Left ventricle myocardium inferior (tissue), 1 donor: ENCODE results near the gene ATF1. TPM values are rescaled to one million over a fixed set of nuclear protein-coding genes. Genes with fewer than 3 reads are reported as not detected.
"Not testable (repeated sequence)": the region's sequence is repeated elsewhere in the genome, so short reads cannot be mapped to it uniquely, and the experiment has no call there.

Source experiments
- DNase-seq: peaks from one replicate; pipeline ENCODE4 v3.0.0-alpha.2; 2020
- H3K27ac ChIP-seq: fragments of 200-600 bp; replicated peaks from 2 replicates; pipeline ENCODE4 v1.8.0; 2021
- H3K27me3 ChIP-seq: fragments of 200-600 bp; 2 replicates; pipeline ENCODE4 v1.8.0; 2021; ENCODE audit warnings: low read depth
- H3K36me3 ChIP-seq: fragments of 200-600 bp; 2 replicates; pipeline ENCODE4 v1.8.0; 2021
- H3K4me1 ChIP-seq: fragments of 200-600 bp; 2 replicates; pipeline ENCODE4 v1.8.0; 2021
- H3K4me3 ChIP-seq: fragments of 200-600 bp; 2 replicates; pipeline ENCODE4 v1.8.0; 2021; ENCODE audit warnings: mild to moderate bottlenecking, moderate library complexity
- H3K9me3 ChIP-seq: fragments of 200-600 bp; replicated peaks from 2 replicates; pipeline ENCODE4 v1.8.0; 2021
- intact Hi-C: fragments of 100-400 bp; cut with micrococcal nuclease; formaldehyde crosslinking; loops from one replicate; pipeline ENCODE4 v1.11.0; 2022
- total RNA-seq: library from RNA; stranded (reverse); fragmentation: NEBNext Ultra II Directional; extraction: Animal tissue kit (Norgen Biotek cat#: 25700); gene quantifications from one replicate; pipeline ENCODE4 v1.2.1, GENCODE V29; 2021
- TF ChIP-seq, protein P1 (sequence below): fragments of 200-600 bp; IDR thresholded peaks from 2 replicates; pipeline ENCODE4 v1.8.0; 2021; ENCODE audit warnings: antibody characterized with exemption, mild to moderate bottlenecking, borderline replicate concordance
- donor health status: DM: no; HTN: yes; CAD: no; lungs with severe emphysema.

Gene ATF1
- total RNA-seq, 1 donor from 2014 or later: 28.3 TPM

DNA sequence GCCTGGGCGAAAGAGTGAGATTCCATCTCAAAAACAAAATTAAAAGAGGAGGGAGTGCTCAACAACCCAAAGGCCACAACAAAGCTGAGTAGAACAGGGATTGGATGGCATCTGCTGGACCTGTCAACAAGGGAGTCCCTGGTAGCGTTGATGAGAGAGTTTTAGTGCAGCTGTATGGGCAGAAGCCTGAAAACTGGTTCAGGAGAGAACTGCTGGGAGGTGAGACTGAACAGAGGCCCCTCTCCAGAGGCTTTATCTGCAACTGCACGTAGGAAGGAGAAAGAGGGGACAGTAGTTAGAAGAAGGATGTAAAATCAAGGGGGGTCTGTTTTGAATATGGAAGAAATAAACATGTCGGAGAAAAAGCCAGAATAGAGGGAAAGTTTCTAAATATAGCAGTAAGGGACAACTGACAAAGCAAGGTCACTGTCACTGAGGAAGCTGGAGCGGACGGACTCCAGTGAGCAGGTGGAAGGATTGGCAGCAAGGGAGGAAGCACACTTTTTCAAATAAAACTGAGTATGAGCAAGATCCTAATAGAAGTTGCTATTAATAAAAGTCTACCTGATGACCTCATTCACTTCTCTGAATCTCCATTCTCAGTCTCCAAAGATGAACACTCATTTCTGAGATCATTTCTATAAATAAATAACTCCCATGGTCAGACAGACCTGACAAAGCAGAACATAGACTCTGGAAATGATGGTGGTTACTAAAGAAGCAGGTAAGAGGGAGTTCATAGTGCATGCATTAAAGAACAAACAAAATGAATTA lies 11.8 kb upstream of the ATF1 start:
- Histone ChIP-seq H3K4me3 (no peak overlapping the region), H3K27ac (peak overlapping the region; percentile 82)
- no peak for DNase-seq

DNA sequence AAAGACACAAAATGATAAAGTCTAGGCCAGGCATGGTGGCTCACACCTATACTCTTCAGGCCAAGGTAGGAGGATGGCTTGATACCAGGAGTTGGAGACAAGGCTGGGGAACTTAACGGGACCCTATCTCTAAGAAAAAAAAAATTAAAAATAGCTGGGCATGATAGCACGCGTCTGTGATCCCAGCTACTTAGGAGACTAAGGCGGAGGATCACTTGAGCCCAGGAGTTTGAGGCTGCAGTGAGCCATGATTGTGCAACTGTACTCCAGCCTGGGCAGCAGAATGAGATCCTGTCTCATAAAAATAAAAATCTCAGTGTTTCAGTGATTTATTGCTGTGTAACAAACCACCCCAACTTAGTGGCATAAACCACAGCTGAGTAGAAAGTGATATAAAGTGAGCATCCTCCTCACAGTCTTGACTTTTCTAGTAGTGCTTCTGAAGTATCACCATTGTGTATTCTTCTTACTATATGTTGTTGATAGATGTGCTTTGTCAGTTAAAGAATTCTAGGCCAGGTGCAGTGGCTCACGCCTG lies 10.6 kb upstream of the ATF1 start:
- intact Hi-C loops: no loop called here
- TF ChIP-seq, protein P1, sequence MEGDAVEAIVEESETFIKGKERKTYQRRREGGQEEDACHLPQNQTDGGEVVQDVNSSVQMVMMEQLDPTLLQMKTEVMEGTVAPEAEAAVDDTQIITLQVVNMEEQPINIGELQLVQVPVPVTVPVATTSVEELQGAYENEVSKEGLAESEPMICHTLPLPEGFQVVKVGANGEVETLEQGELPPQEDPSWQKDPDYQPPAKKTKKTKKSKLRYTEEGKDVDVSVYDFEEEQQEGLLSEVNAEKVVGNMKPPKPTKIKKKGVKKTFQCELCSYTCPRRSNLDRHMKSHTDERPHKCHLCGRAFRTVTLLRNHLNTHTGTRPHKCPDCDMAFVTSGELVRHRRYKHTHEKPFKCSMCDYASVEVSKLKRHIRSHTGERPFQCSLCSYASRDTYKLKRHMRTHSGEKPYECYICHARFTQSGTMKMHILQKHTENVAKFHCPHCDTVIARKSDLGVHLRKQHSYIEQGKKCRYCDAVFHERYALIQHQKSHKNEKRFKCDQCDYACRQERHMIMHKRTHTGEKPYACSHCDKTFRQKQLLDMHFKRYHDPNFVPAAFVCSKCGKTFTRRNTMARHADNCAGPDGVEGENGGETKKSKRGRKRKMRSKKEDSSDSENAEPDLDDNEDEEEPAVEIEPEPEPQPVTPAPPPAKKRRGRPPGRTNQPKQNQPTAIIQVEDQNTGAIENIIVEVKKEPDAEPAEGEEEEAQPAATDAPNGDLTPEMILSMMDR: no peak
- Histone ChIP-seq H3K27me3 (no peaks in the 10 kb centered on the region), H3K4me1 (peaks cover 16% of the 10 kb centered on the region), H3K4me3 (no peak overlapping the region), H3K9me3 (no peaks in the 10 kb centered on the region), H3K36me3 (peaks cover 13% of the 10 kb centered on the region), H3K27ac (peak overlapping the region; percentile 82)
- DNase-seq: no peak

More for the DNA sequence above, 11.8 kb upstream of the ATF1 start:
- TF ChIP-seq, protein P1: no peak
- Histone ChIP-seq H3K27me3 (no peaks in the 10 kb centered on the region), H3K9me3 (no peaks in the 10 kb centered on the region), H3K36me3 (peaks cover 23% of the 10 kb centered on the region), H3K4me1 (peaks cover 16% of the 10 kb centered on the region)
- intact Hi-C loops: no loop called here

DNA sequence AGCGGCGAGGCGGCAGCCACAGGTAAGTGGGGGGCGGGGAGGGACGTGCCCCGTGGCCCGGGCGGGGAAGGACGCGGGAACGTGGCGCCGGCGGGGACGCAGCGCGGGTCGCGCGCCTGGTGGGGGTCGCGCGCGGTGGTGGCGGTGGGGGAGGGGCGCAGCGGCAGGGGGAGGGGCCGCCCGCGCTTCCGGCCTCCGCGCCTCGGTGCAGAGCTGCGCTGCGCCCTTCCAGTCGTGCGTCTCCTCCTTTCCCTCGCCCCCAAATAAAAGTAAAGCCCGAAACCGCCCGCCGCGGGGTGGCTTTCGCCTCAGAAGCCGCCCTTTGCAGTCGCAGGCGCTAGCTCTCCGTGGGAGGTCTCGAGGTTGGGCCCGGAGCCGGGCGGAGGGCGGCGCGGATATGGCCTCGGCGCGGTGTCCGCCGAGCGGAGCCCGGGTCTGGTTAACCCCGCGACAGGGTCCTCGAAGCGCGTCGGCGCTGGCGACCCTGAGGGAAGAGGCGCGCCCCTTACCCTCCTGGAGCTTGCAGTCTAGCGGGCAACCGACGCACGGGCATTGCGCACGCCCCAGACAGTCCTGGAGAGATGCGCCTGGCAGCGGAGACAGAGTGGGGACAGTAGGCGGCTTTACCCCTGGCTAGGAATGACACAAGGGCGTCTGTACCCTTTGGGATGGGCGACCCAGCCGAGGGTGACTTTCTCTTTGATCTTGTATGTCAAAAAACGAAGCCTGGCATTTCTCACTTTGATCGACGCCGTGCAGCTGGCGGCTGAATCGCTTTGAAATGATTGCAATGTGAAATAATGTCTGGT lies 589 bp downstream of the ATF1 start:
- TF ChIP-seq, protein P1: no peak
- Histone ChIP-seq H3K36me3 (no peaks in the 10 kb centered on the region), H3K4me3 (peak overlapping the region; percentile 94), H3K27ac (peak overlapping the region; percentile 99), H3K9me3 (no peaks in the 10 kb centered on the region), H3K4me1 (peaks cover 70% of the 10 kb centered on the region), H3K27me3 (no peaks in the 10 kb centered on the region)
- no peak for DNase-seq
- intact Hi-C loops: no loop called here

DNA sequence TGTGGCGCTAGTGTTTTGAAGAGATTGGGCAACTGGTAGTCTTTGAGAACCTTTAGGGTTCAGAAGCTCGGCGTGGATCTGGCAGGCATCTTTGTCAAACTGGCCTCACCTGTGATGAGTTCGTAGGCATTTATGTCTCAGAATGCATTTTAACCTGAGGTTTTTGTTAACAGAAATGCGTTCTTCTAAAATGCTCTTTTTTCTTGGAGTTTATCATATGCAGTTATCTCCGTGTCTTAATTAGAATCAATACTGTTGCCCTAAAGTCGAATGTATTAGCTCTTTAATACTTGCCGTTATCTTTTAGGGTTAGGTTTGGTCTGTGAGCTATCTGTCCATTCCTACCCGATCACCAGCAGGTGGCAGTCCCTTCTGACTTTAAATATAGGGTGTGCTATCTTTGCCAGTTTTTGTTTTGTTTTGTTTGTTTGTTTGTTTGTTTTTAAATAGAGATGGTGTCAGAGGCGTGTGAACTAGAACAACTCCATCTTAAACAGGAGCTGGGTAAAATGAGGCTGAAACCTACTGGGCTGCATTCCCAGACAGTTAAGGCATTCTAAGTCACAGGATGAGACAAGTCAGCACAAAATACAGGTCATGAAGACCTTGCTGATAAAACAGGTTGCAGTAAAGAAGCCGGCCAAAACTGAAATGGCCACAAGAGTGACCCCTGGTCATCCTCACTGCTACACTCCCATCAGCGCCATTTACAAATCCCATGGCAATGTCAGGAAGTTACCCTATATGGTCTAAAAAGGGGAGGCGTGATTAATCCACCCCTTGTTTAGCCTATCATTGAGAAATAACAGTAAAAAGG lies 1.4 kb downstream of the ATF1 start:
- Histone ChIP-seq H3K4me3 (peak overlapping the region; percentile 94), H3K27me3 (no peaks in the 10 kb centered on the region), H3K27ac (peak overlapping the region; percentile 99), H3K9me3 (no peaks in the 10 kb centered on the region), H3K4me1 (peaks cover 72% of the 10 kb centered on the region), H3K36me3 (no peaks in the 10 kb centered on the region)
- intact Hi-C loops: no loop called here
- DNase-seq: no peak
- TF ChIP-seq, protein P1: peak; percentile 75

DNA sequence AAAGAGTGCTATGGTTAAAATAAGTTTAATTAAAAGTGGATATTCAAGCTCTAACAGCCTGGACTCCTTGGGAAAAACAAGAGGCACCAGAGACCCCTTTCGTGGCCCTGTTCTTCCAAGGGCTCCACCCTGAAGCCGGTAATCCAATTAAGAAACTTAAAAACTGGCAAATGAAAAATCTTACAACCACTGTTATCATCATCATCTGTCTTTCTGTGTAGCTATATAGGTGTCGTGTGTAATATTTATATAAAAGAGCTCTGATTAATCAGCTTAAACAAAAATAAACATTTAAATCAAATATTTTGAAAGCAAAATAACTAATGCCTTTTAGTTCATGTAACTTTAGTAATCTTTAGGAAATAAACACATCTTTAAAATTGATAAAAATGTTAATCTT lies 4.5 kb downstream of the ATF1 start:
- Histone ChIP-seq H3K4me1 (peaks cover 59% of the 10 kb centered on the region), H3K27me3 (no peaks in the 10 kb centered on the region), H3K4me3 (no peak overlapping the region), H3K27ac (no peak overlapping the region), H3K36me3 (peaks cover 17% of the 10 kb centered on the region), H3K9me3 (no peaks in the 10 kb centered on the region)
- TF ChIP-seq, protein P1: no peak
- no peak for DNase-seq
- intact Hi-C loops: no loop called here

DNA sequence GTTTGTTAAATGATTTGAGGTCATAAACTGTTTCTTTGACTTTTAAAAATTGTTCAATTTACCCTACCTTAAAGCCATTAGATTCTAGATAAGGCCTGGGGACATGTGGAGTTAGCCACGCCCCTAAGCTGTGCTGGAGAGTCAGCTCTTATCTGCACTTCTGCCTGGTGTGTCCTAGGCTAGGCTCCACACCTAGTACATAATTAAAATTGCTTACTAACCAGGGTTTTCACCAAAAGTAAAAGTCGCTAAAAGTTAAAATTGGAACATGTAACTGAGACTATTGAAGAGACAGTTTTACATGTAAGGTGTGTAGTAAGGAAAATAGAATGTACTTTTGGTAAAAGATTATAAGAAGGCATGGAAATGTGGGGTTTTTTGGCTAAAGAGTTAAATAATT lies 4.9 kb downstream of the ATF1 start:
- H3K27me3 ChIP-seq, DNase-seq, H3K9me3 ChIP-seq, intact Hi-C loops, H3K4me3 ChIP-seq: not testable (repeated sequence)
- Histone ChIP-seq H3K36me3 (peaks cover 17% of the 10 kb centered on the region), H3K27ac (peak overlapping the region; percentile 11), H3K4me1 (peaks cover 56% of the 10 kb centered on the region)
